ENCODE results near the gene CRYBA1.

Gene CRYBA1

DNA sequence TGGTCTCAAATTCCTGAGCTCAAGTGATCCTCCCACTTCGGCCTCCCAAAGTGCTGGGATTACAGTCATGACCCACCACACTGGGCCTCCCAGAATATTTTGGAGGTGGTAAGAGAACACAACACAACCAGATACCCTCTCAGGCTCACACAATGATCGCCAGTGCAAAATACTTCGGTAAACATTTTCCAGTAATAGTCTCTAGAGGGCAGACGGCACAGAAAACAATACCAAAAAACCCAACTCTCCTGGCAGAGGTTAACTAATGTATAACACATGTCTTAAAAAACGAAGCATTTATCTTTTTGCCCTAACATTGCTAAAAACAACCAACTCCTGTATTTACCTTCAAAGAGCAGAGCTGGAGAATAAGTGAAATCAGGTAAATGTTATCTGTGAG, 36.8 kb downstream of the CRYBA1 start:
- DNase-seq (ENCODE audit: low read depth): peak; percentile 32

DNA sequence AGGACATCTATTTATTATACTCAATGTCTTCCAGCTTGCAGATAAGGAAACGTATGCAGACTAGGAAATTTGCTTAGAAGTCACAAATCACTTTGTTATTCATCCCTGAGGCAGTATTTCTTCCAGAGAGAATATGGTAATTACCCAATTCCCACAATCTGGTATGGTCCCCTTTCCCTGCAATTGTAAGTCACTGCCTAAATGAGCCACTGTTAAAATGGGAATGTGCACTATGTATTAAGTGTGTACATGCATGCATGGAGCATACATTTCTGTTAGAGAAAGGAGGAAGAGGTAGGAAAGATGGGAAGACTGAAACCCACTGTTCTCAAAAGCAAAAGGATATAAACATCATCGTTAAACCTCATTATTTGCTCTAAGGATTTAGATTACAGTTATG, 37.3 kb downstream of the CRYBA1 start:
- DNase-seq (ENCODE audit: low read depth): no peak

GRCh38 chr17:29289852-29290251, 43.2 kb downstream of the CRYBA1 start:
- DNase-seq (ENCODE audit: low read depth): no peak

DNA sequence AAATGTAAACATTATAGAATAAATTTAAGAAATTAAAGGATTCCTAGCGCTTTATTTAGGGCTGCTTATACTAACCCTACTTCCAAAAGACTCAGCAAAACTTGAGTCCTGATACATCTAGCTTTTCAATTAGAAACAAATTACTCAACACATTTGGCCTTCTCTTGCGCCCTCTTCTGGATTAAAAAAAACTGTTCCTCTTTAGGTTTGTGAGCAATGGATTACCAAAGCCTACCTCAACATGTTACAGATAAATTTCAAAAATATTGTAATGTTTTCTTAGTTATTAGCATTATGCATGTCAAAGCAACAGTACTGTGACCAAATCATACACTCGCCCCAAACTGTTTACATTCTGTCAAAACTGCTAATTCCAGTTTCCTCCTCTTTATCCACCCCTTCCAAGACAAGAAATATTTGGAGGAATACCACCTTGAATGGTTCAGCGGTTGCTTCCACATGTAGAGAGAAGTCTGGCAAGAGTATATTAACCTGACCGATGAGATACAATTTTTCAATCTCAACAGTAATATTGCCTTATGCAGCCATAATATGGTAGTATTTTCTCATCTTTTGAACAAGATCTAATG, 44.6 kb downstream of the CRYBA1 start:
- DNase-seq (ENCODE audit: low read depth): peak; percentile 68

GRCh38 chr17:29292071-29292991, 45.7 kb downstream of the CRYBA1 start:
- DNase-seq (ENCODE audit: low read depth): peak; percentile 65

- DNase-seq (ENCODE audit: low read depth): peak; percentile 50
Measured at GRCh38 chr17:29292992-29293889, 46.6 kb downstream of the CRYBA1 start.

DNA sequence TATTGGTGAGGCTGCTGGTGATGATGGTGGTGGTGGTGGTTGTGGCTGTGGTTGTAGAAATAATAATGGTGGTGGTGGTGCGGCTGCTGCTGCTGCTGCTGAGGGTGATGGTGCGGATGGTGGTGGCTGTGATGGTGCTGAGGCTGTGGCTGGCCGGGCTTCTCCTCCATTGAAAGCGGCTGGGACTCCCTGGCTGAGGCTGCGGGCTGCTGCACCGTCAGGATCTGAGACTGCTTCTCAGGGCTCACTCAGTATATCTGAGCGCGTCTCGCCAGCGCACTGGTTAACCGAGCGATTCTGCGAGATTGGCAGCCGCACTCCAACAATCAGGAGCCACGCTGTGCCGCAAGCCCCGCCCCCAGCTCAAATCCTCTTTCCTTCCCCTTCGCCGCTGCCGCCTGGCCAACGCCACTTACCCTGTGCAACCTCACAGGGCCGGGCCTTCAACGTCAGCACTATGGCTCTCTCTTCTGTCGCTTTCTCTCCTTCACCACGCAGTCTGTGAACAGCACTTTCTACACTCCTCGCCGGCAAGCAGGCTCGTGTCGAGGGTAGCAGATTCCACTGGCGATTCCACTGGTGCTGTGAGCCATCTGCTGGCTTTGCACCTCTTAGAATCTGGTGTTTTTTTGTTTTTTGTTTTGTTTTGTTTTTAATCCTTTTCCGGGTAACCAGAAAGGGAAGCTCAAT, 47.4 kb downstream of the CRYBA1 start, which contains the start of gene NUFIP2:
Gene NUFIP2 (minus strand): TSS at position 259 of the 690 bp plus-strand sequence. CDS start 89 bp downstream, at position 170.
- peak; percentile 99 for DNase-seq (ENCODE audit: low read depth)

DNA sequence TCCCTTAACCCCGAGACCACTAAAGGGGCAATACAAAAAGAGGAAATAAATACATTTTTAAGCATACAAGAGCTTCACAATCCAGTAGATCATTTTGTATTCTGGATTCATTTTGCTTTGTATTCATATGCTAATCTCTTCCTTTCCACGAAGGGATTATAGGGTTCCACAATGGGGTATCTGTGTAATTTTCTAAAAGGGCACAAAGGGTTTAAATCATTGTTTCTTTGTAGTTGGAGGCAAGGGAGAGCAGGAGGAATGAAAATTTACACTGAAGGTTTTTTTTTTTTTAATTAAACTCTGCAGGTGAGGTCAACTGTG, 47.9 kb downstream of the CRYBA1 start:
- no peak for DNase-seq (ENCODE audit: low read depth)

DNA sequence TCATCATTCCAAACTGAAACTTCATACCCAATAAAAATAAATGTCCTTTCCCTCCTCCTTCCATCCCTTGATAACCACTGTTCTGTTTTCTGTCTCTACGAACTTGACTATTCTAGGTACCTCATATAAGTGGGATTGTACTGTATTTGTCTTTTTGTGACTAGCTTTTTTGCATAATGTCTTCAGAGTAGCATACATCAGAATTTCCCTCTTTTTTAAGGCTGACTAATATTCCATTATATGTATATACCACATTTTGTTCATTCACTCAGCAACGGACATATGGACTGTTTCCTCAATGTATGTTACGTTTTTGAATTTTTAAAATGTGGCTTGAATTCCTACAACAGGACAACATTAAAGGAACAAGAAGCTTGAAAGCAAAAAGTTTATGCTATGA, 48.8 kb downstream of the CRYBA1 start:
- DNase-seq (ENCODE audit: low read depth): no peak

DNA sequence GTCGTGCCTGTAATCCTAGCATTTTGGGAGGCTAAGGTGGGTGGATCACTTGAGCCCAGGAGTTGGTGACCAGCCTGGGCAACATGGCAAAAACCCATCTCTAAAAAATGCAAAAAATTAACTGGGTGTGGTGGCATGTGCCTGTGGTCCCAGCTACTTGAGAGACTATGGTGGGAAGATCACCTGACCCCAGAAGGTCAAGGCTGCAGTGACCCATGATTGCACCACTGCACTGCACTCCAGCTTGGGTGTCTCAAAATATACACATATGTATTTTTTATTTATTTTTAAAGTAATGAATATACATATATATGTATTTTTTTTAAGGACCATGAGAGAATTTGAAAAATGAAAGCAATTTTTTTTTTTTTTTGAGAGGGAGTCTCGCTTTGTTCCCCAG, 52.4 kb downstream of the CRYBA1 start:
- no peak for DNase-seq (ENCODE audit: low read depth)

DNA sequence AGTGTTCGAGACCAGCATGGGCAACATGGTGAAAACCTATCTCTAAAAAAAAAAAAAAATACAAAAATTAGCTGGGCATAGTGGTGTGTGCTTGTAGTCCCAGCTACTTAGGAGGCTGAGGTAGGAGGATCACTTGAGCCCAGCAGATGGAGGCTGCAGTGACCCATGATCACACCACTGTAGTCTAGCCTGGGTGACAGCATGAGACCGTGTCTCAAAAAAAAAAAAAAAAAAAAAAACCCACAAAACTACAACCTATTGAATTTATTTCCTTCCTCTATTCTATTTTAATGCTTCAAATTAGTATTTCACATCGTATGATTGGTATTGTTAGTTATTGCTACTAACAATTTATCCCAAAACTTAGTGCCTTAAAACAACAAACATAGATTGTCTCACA, 56.7 kb downstream of the CRYBA1 start:
- DNase-seq (ENCODE audit: low read depth): no peak

Measured in fibroblast of gingiva (primary cell).